OCI-LY7 (cell line): ENCODE results near the gene UQCRHL.

Source experiments
- CTCF ChIP-seq: fragments of 200-600 bp; sonication (generic); conservative IDR thresholded peaks from 2 replicates; pipeline ENCODE4 v1.5.1; 2014; ENCODE audit warnings: mild to moderate bottlenecking, antibody characterized with exemption, low read length, moderate library complexity, mixed read lengths
- EZH2phosphoT487 ChIP-seq: fragments of 200-600 bp; sonication (generic); IDR thresholded peaks from 2 replicates; pipeline ENCODE4 v1.6.1; 2018; ENCODE audit warnings: low read depth, borderline replicate concordance, mild to moderate bottlenecking, mixed run types, antibody characterized with exemption, low read length, moderate library complexity, mixed read lengths

GRCh38 chr1:15771836-15772515, 35.5 kb downstream of the UQCRHL start:
- no peak for TF ChIP-seq EZH2phosphoT487
- no peak for TF ChIP-seq CTCF
